GM23248 (cell line): ENCODE results near the gene TRPV3.

ENCODE experiments used
- EZH2 ChIP-seq: fragments of 200-600 bp; sonication (generic); IDR thresholded peaks from 2 replicates; pipeline ENCODE4 v1.6.1; 2018; ENCODE audit warnings: antibody characterized with exemption, mild to moderate bottlenecking; ENCODE audit not compliant: insufficient read depth, poor library complexity, severe bottlenecking
- EZH2phosphoT487 ChIP-seq: fragments of 200-600 bp; sonication (generic); IDR thresholded peaks from 2 replicates; pipeline ENCODE4 v1.6.1; 2018; ENCODE audit warnings: antibody characterized with exemption, moderate library complexity, mild to moderate bottlenecking, low read depth; ENCODE audit not compliant: insufficient read depth

DNA sequence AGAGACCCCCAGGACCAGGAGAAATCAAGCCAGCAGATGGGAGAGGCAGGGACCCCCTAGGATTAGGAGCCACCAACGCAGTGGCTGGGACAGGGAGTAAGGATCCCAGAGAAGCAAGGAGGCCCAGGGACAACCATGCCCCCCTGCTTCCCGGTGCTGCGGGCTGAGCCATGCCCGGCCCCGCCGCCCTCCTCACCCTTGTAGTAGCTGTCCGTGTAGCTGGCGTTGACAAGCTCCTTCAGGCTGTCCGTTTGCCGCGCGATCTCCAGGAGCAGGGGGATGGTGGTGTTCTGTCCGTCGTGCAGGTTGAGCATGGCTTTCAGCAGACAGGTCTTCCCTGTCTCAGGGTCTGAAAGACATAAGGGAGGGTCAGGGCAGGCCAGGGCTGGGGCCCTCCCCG is 33.2 kb upstream of the TRPV3 start:
- TF ChIP-seq EZH2phosphoT487 (no peak), EZH2 (no peak)
